Ovary (tissue), 9 donors: ENCODE measurements around the gene DGKA. TPM values are rescaled to one million over a fixed set of nuclear protein-coding genes. Genes with fewer than 3 reads are reported as not detected.
"Not testable (repeated sequence)": the region's sequence is repeated elsewhere in the genome, so short reads cannot be mapped to it uniquely, and the experiment has no call there.

Experiments
- DNase-seq, 5 donors: peaks; one replicate each; pipeline ENCODE4 v3.0.0-alpha.2; 2019 to 2020
- H3K27ac ChIP-seq, 2 donors: fragments of 200-600 bp; one replicate each; pipeline versions ENCODE4 v1.5.1 to v1.8.0; 2019 to 2022
- H3K27me3 ChIP-seq: fragments of 200-600 bp; one replicate; pipeline ENCODE4 v1.8.0; 2022
- H3K36me3 ChIP-seq: fragments of 200-600 bp; sonication (generic); one replicate; pipeline ENCODE4 v1.5.1; 2019
- H3K4me1 ChIP-seq: one replicate; pipeline ENCODE4 v1.8.1; 2013; ENCODE audit warnings: mild to moderate bottlenecking, moderate library complexity; ENCODE audit not compliant: insufficient read depth
- H3K4me3 ChIP-seq: fragments of 200-600 bp; sonication (generic); one replicate; pipeline ENCODE4 v1.5.1; 2017
- H3K9me3 ChIP-seq, 2 donors: fragments of 200-600 bp in 1 of 2; sonication (generic) in 1 of 2; one replicate each; pipeline versions ENCODE4 v1.5.1 to v1.8.1; 2013 to 2019; ENCODE audit warnings: mild to moderate bottlenecking in 1 of 2, moderate library complexity in 1 of 2
- CTCF ChIP-seq, 3 donors: fragments of 450-650 bp in 2 of 3; fragments of 200-600 bp in 1 of 3; IDR thresholded peaks; one replicate each; pipeline versions ENCODE4 v1.5.1 to v1.8.0; 2016 to 2022; ENCODE audit warnings: antibody characterized with exemption in 3 of 3, mild to moderate bottlenecking in 1 of 3
- EP300 ChIP-seq: sonication (generic); formaldehyde crosslinking; IDR thresholded peaks from one replicate; pipeline ENCODE4 v1.6.1; 2017; ENCODE audit warnings: antibody characterized with exemption
- POLR2A ChIP-seq: fragments of 450-650 bp; IDR thresholded peaks from one replicate; pipeline ENCODE4 v1.6.1; 2017; ENCODE audit warnings: antibody characterized with exemption, mild to moderate bottlenecking, moderate library complexity
- WGBS, 3 donors: extraction: QIAGEN DNeasy Blood & Tissue Kit in 1 of 3; methylation state at CpG; one replicate each; pipeline versions ENCODE4 v1.1.5 to v1.1.7; 2013 to 2017; 5-methylcytosine and 5-hydroxymethylcytosine counted together
- intact Hi-C, 4 donors: fragments of 100-400 bp; cut with DNase I; formaldehyde crosslinking; loops; one replicate each; pipeline versions ENCODE4 v1.11.0 to v1.15.1; 2022 to 2023
- polyA plus RNA-seq, 2 donors: library from polyadenylated mRNA; stranded (reverse); fragments of 200-250 nt in 1 of 2; fragments of 350-450 nt in 1 of 2; fragmentation: Illumina TruSeq in 1 of 2; extraction: RNeasy Lipid Tissue Mini Kit (QIAGEN cat#74804) in 1 of 2; gene quantifications; one replicate each; pipeline ENCODE4 v1.2.3, GENCODE V29; 2013 to 2014
- total RNA-seq, 7 donors: library from RNA; depleted of rRNA in 2 of 7; stranded (reverse); fragments of >200 nt in 2 of 7; fragmentation: NEBNext Ultra II Directional in 3 of 7; extraction: Animal tissue kit (Norgen Biotek cat#: 25700) in 3 of 7; gene quantifications; one replicate each; pipeline versions ENCODE4 v1.1.0 to v1.2.4, GENCODE V29; 2016 to 2023
- donor health status: DM: no; HTN: no; CAD: no; lungs with moderate emphysema.
- donor health status: DM: no; HTN: no; CAD: no.
- donor health status: Bipolar disorder and iron deficiency.
- donor health status: DM: yes; HTN: yes; CAD: no.
- donor health status: DM: no; HTN: no; CAD: no.
- donor health status: DM: yes; HTN: yes; CAD: no.

Gene DGKA
- total and polyA plus RNA-seq, 9 donors: 13.3 to 50.1 (median 26.0) TPM

GRCh38 chr12:55974308-55974730, 43.4 kb downstream of the DGKA start:
- 0 to 1% (median 0%) methylated on average over 15 of the region's 15 CpGs for WGBS, 3 donors
- Histone ChIP-seq H3K27ac (peak overlapping the region; percentile 80 to 86), H3K36me3 (no peaks in the 10 kb centered on the region), H3K9me3 (no peaks in the 10 kb centered on the region), H3K4me1 (peaks cover 2% of the 10 kb centered on the region), H3K27me3 (no peaks in the 10 kb centered on the region), H3K4me3 (peak overlapping the region; percentile 70)
- DNase-seq: no peak
- TF ChIP-seq EP300: no peak
- no peak for TF ChIP-seq CTCF (IDR thresholded peaks at IDR 0.05)
- no peak for TF ChIP-seq POLR2A
- intact Hi-C loops: loop anchor here in 1 of 4 donors (5.0 kb wide), 1 partner anchor 42 kb away; the partner anchor contains the start of gene DGKA

- WGBS, 3 donors: 94 to 97% (median 95%) methylated on average over 7 of the region's 7 CpGs
- no peaks in the 10 kb centered on the region for H3K36me3 ChIP-seq
- TF ChIP-seq CTCF (IDR thresholded peaks at IDR 0.05) (no peak), POLR2A (no peak), EP300 (no peak)
- no peaks in the 10 kb centered on the region for H3K9me3 ChIP-seq
- no peak overlapping the region for H3K27ac ChIP-seq
- H3K4me1 ChIP-seq: peaks cover 2% of the 10 kb centered on the region
- no peak overlapping the region for H3K4me3 ChIP-seq
- intact Hi-C loops: no loop called here
- no peaks in the 10 kb centered on the region for H3K27me3 ChIP-seq
- DNase-seq: no peak
Measured at GRCh38 chr12:55978393-55978792, 47.4 kb downstream of the DGKA start.

GRCh38 chr12:55979069-55979468, 48.1 kb downstream of the DGKA start:
- Histone ChIP-seq H3K4me1 (peaks cover 2% of the 10 kb centered on the region), H3K4me3 (no peak overlapping the region), H3K9me3 (no peaks in the 10 kb centered on the region), H3K27ac (no peak overlapping the region), H3K27me3 (no peaks in the 10 kb centered on the region), H3K36me3 (no peaks in the 10 kb centered on the region)
- intact Hi-C loops: no loop called here
- TF ChIP-seq CTCF (IDR thresholded peaks at IDR 0.05): no peak
- 82 to 91% (median 87%) methylated on average over 3 of the region's 3 CpGs for WGBS, 3 donors
- DNase-seq: no peak

GRCh38 chr12:55981882-55982281, 50.9 kb downstream of the DGKA start:
- intact Hi-C loops, DNase-seq, H3K4me3 ChIP-seq: not testable (repeated sequence)

GRCh38 chr12:55982319-55982936, 51.5 kb downstream of the DGKA start:
- intact Hi-C loops: no loop called here
- DNase-seq: no peak
- H3K4me1 ChIP-seq: no peaks in the 10 kb centered on the region
- no peak for TF ChIP-seq EP300
- no peak for TF ChIP-seq POLR2A
- no peak for TF ChIP-seq CTCF (IDR thresholded peaks at IDR 0.05)
- no peak overlapping the region for H3K27ac ChIP-seq
- H3K4me3 ChIP-seq: no peak overlapping the region
- H3K27me3 ChIP-seq: no peaks in the 10 kb centered on the region
- no peaks in the 10 kb centered on the region for H3K36me3 ChIP-seq
- H3K9me3 ChIP-seq: no peaks in the 10 kb centered on the region
- WGBS, 3 donors: 33 to 48% (median 47%) methylated on average over 3 of the region's 3 CpGs

More at GRCh38 chr12:55981882-55982281, 50.9 kb downstream of the DGKA start:
- H3K36me3 ChIP-seq, H3K27me3 ChIP-seq, H3K9me3 ChIP-seq, H3K4me1 ChIP-seq, H3K27ac ChIP-seq: not testable (repeated sequence)
- WGBS, 3 donors: 57 to 71% (median 66%) methylated on average over 5 of the region's 5 CpGs
